ENCODE measurements around the gene MICB. TPM values are rescaled to one million over a fixed set of nuclear protein-coding genes. Genes with fewer than 3 reads are reported as not detected.
"Not testable (repeated sequence)": the region's sequence is repeated elsewhere in the genome, so short reads cannot be mapped to it uniquely, and the experiment has no call there.

MICB gene
- total RNA-seq = 10 to 100 TPM; 34.9 to 37.4 TPM

GRCh38 chr6:31497531-31498476 lies at the start of gene MICB:
TSS of gene MICB (plus strand) at chr6:31498145. CDS start at chr6:31498194, 49 bp downstream.
- H3K4me3 Mint-ChIP-seq = peak within 1 kb of the TSS; percentile 78
- H3K27me3 Mint-ChIP-seq = no peaks in the 10 kb centered on the region
- ATAC-seq (peak; percentile 80 to 89), DNase-seq (ENCODE audit: low spot score) (peak; percentile 85)
- no peaks in the 10 kb centered on the region for H3K36me3 Mint-ChIP-seq
- H3K27ac Mint-ChIP-seq = peak within 1 kb of the TSS; percentile 76 to 91
- H3K9me3 Mint-ChIP-seq = no peaks in the 10 kb centered on the region
- peaks cover 60 to 68% of the 10 kb centered on the region in 2 donors for H3K4me1 Mint-ChIP-seq (ENCODE audit: low read depth in 2 of 2)

DNA sequence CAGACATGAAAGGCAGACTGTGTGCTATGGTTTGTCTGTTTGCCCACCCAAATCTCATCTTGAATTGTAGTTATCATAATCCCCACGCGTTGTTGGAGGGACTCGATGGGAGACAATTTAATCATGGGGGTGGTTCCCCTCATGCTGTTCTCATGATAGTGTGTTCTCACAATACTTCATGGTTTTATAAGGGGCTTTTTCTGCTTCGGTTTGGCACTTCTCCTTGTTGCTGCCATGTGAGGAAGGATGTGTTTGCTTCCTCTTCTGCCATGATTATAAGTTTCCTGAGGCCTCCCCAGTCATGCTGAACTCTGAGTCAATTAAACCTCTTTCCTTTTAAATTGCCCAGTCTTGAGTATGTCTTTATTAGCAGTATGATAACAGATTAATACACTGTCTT lies 47.2 kb upstream of the MICB start:
- H3K4me1 Mint-ChIP-seq (ENCODE audit: low read depth in 2 of 2) = peaks cover 0 to 2% of the 10 kb centered on the region in 2 donors
- H3K27ac Mint-ChIP-seq = no peak overlapping the region
- H3K27me3 Mint-ChIP-seq = peaks cover 18 to 19% of the 10 kb centered on the region in 2 donors
- ATAC-seq (no peak), DNase-seq (ENCODE audit: low spot score) (no peak)
- H3K4me3 Mint-ChIP-seq = no peak overlapping the region
- peaks cover 6% of the 10 kb centered on the region for H3K36me3 Mint-ChIP-seq
- peaks cover 4% of the 10 kb centered on the region for H3K9me3 Mint-ChIP-seq

GRCh38 chr6:31452859-31453258 lies 45.1 kb upstream of the MICB start:
- Mint-ChIP-seq H3K27me3 (peaks cover 18 to 19% of the 10 kb centered on the region in 2 donors), H3K27ac (no peak overlapping the region), H3K36me3 (peaks cover 6% of the 10 kb centered on the region), H3K9me3 (peaks cover 4% of the 10 kb centered on the region), H3K4me3 (no peak overlapping the region), H3K4me1 (ENCODE audit: low read depth in 2 of 2) (peaks cover 0 to 2% of the 10 kb centered on the region in 2 donors)
- no peak for DNase-seq (ENCODE audit: low spot score)
- ATAC-seq = no peak

DNA sequence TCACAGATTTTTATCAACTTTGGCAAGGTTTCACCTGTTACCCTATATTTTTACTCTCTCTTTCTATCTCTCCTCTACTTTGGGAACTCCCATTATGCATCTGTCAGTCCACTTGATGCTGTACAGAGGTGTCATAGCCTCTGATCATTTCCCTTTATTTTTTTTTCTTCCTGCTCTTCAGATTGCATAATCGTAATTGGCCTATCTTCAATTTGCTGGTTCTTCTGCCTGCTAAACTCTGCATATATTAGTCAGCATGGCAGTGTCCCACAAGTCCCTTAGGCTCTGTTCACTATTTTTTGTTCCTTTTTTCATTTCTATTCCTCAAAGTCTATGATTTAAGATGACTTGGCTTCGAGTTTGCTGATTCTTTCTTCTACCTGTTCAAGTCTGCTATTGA lies 44.7 kb upstream of the MICB start:
- H3K9me3 Mint-ChIP-seq = peaks cover 4% of the 10 kb centered on the region
- H3K36me3 Mint-ChIP-seq = peaks cover 6% of the 10 kb centered on the region
- peaks cover 0 to 2% of the 10 kb centered on the region in 2 donors for H3K4me1 Mint-ChIP-seq (ENCODE audit: low read depth in 2 of 2)
- DNase-seq (ENCODE audit: low spot score) = no peak
- H3K4me3 Mint-ChIP-seq = no peak overlapping the region
- H3K27ac Mint-ChIP-seq = no peak overlapping the region
- H3K27me3 Mint-ChIP-seq = peaks cover 18 to 19% of the 10 kb centered on the region in 2 donors
- ATAC-seq = no peak

GRCh38 chr6:31459864-31460263 lies 38.1 kb upstream of the MICB start:
- ATAC-seq; H3K4me3 Mint-ChIP-seq; H3K9me3 Mint-ChIP-seq; H3K27ac Mint-ChIP-seq; H3K27me3 Mint-ChIP-seq; DNase-seq (ENCODE audit: low spot score): not testable (repeated sequence)
- peaks cover 17% of the 10 kb centered on the region for H3K36me3 Mint-ChIP-seq
- H3K4me1 Mint-ChIP-seq (ENCODE audit: low read depth in 2 of 2) = peaks cover 28 to 29% of the 10 kb centered on the region in 2 donors

DNA sequence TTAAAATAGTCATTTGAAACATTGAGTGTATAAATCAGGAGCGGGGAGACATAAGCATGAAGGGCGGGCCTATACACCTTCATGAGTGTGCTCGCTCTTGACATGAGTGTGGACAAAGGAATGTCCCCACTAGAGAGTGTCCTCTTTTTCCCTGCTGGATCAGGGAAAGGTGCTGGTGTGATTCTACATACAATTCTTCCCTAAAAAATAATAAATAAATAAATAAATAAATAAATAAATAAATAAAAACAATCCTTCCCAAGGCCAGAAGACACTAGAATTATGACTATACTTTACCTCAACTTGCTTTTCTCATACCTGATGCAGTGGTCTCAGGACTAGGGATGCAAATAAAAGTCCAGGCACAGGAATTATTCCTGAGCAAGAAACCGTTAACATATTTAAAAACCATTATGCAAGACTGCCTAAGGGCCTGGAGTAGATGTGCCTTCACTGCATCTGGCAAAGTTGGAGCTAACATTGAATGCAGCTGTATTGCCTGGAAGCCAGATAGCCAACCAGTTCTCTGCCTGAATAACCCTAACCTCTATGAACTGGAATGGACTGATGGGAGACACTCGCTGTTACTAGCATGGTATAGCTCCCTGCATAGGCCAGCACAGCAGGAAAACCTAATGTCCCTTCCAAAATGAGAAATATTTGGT lies 37.5 kb upstream of the MICB start:
- H3K4me1 Mint-ChIP-seq (ENCODE audit: low read depth in 2 of 2) = peaks cover 35 to 36% of the 10 kb centered on the region in 2 donors
- H3K9me3 Mint-ChIP-seq = no peaks in the 10 kb centered on the region
- ATAC-seq (no peak), DNase-seq (ENCODE audit: low spot score) (no peak)
- peak overlapping the region in 1 of 2 donors; percentile 99 for H3K27ac Mint-ChIP-seq
- peaks cover 23% of the 10 kb centered on the region for H3K36me3 Mint-ChIP-seq
- H3K4me3 Mint-ChIP-seq = peak overlapping the region; percentile 2
- peaks cover 0 to 3% of the 10 kb centered on the region in 2 donors for H3K27me3 Mint-ChIP-seq

GRCh38 chr6:31462026-31462963 lies 35.6 kb upstream of the MICB start:
- Mint-ChIP-seq H3K36me3 (peaks cover 23% of the 10 kb centered on the region), H3K4me3 (peak overlapping the region; percentile 100), H3K4me1 (ENCODE audit: low read depth in 2 of 2) (peaks cover 51 to 53% of the 10 kb centered on the region in 2 donors), H3K9me3 (no peaks in the 10 kb centered on the region), H3K27ac (peak overlapping the region; percentile 99), H3K27me3 (peaks cover 0 to 3% of the 10 kb centered on the region in 2 donors)
- peak in 1 of 2 donors; percentile 36 for ATAC-seq
- DNase-seq (ENCODE audit: low spot score) = no peak

DNA sequence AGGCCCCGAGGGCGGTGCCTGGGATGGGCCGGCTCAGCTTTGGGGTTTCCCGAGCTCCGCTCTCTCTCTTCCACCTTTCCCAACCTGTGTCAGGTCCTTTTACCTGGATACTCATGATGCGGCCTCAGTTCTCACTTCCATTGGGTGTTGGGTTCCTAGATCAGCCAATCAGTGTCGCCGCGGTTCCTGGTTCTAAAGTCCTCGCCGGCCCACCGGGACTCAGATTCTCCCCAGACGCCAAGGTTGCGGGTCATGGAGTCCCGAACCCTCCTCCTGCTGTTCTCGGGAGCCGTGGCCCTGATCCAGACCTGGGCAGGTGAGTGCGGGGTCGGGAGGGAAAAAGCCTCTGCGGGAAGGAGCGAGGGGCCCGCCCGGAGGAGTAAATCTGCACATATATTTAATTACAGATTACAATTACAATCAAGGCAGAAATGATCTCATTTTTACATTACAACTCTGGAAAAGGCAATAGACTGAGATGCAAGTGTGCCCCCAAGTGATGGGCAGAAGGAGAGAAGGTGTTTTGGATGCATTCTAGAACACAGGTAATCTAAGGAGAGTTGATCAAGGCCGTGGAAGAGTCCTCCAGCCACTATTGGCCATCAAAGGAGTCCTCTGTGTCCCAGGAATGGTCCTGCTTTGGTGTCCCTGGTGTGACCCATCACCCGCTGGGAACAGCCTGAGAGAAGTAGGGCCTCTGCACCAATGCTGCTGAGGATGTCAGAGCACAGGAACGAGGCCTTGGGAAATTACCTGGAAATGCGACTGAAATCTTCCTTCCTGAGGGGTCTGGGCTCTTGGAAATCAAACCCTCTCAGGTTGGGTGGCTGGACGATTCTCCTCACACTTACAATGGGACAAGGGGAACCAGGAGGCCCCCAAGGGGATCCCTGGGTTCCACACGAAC lies 34.7 kb upstream of the MICB start:
- H3K4me1 Mint-ChIP-seq (ENCODE audit: low read depth in 2 of 2) = peaks cover 58 to 60% of the 10 kb centered on the region in 2 donors
- ATAC-seq = peak; percentile 97
- H3K4me3 Mint-ChIP-seq = peak overlapping the region; percentile 100
- DNase-seq (ENCODE audit: low spot score) = peak; percentile 93
- peaks cover 0 to 3% of the 10 kb centered on the region in 2 donors for H3K27me3 Mint-ChIP-seq
- H3K9me3 Mint-ChIP-seq = no peaks in the 10 kb centered on the region
- peaks cover 23% of the 10 kb centered on the region for H3K36me3 Mint-ChIP-seq
- H3K27ac Mint-ChIP-seq = peak overlapping the region; percentile 99

- Mint-ChIP-seq H3K4me3 (peak overlapping the region; percentile 100), H3K27me3 (no peaks in the 10 kb centered on the region), H3K9me3 (no peaks in the 10 kb centered on the region), H3K36me3 (peaks cover 23% of the 10 kb centered on the region), H3K4me1 (ENCODE audit: low read depth in 2 of 2) (peaks cover 64 to 71% of the 10 kb centered on the region in 2 donors), H3K27ac (peak overlapping the region; percentile 99)
- no peak for DNase-seq (ENCODE audit: low spot score)
- ATAC-seq = no peak
Measured at GRCh38 chr6:31464252-31465184, 33.4 kb upstream of the MICB start.

GRCh38 chr6:31465185-31465536 lies 32.8 kb upstream of the MICB start:
- no peak for DNase-seq (ENCODE audit: low spot score)
- Mint-ChIP-seq H3K27me3 (no peaks in the 10 kb centered on the region), H3K36me3 (peaks cover 23% of the 10 kb centered on the region), H3K27ac (peak overlapping the region; percentile 99), H3K4me1 (ENCODE audit: low read depth in 2 of 2) (peaks cover 70 to 77% of the 10 kb centered on the region in 2 donors), H3K9me3 (no peaks in the 10 kb centered on the region), H3K4me3 (peak overlapping the region; percentile 100)
- ATAC-seq = no peak

- ATAC-seq = no peak
- no peaks in the 10 kb centered on the region for H3K9me3 Mint-ChIP-seq
- H3K27me3 Mint-ChIP-seq = no peaks in the 10 kb centered on the region
- DNase-seq (ENCODE audit: low spot score) = no peak
- H3K36me3 Mint-ChIP-seq = peaks cover 23% of the 10 kb centered on the region
- H3K4me3 Mint-ChIP-seq = peak overlapping the region; percentile 100
- peak overlapping the region; percentile 99 for H3K27ac Mint-ChIP-seq
- peaks cover 76 to 83% of the 10 kb centered on the region in 2 donors for H3K4me1 Mint-ChIP-seq (ENCODE audit: low read depth in 2 of 2)
Measured at GRCh38 chr6:31465718-31466117, 32.2 kb upstream of the MICB start.
